HUES64 (cell line): Measurements from ENCODE around the gene EIF5B.

Experiments
- H3K27ac ChIP-seq: 2 replicates; pipeline ENCODE4 v1.7.0; 2013; ENCODE audit warnings: low read depth, low read length, inconsistent platforms
- H3K27me3 ChIP-seq: 2 replicates; pipeline ENCODE4 v1.6.1; 2013; ENCODE audit warnings: mild to moderate bottlenecking, low read length; ENCODE audit not compliant: insufficient read depth
- H3K36me3 ChIP-seq: 2 replicates; pipeline ENCODE4 v1.6.1; 2013; ENCODE audit warnings: mild to moderate bottlenecking, low read length; ENCODE audit not compliant: insufficient read depth
- H3K4me1 ChIP-seq: 2 replicates; pipeline ENCODE4 v1.6.1; 2013; ENCODE audit warnings: mild to moderate bottlenecking, low read length, moderate library complexity; ENCODE audit not compliant: insufficient read depth
- H3K4me3 ChIP-seq: 2 replicates; pipeline ENCODE4 v1.5.1; 2013; ENCODE audit warnings: mild to moderate bottlenecking, low read length, moderate library complexity
- H3K9ac ChIP-seq: 2 replicates; pipeline ENCODE4 v1.6.1; 2013; ENCODE audit warnings: mild to moderate bottlenecking, low read depth, low read length
- H3K9me3 ChIP-seq: 2 replicates; pipeline ENCODE4 v1.6.1; 2013; ENCODE audit warnings: low read depth, low read length; ENCODE audit not compliant: insufficient read depth
- WGBS: fragments of 150-250, 120-280 bp; methylation state at CpG from one replicate; pipeline ENCODE4 v1.1.7; 2013; ENCODE audit warnings: missing lambda C conversion rate; 5-methylcytosine and 5-hydroxymethylcytosine counted together

Gene EIF5B

GRCh38 chr2:99414566-99414965 lies 77.4 kb downstream of the EIF5B start:
- H3K36me3 ChIP-seq, result peaks cover 92% of the 10 kb centered on the region
- H3K4me1 ChIP-seq, result no peaks in the 10 kb centered on the region
- WGBS, result 92% methylated on average over 1 of the region's 1 CpG
- H3K27me3 ChIP-seq, result no peaks in the 10 kb centered on the region
- no peak overlapping the region for H3K9ac ChIP-seq
- no peaks in the 10 kb centered on the region for H3K9me3 ChIP-seq
- H3K4me3 ChIP-seq, result no peak overlapping the region
- no peak overlapping the region for H3K27ac ChIP-seq

GRCh38 chr2:99417396-99417795 lies 80.2 kb downstream of the EIF5B start:
- H3K36me3 ChIP-seq, result peaks cover 98% of the 10 kb centered on the region
- WGBS, result 94% methylated on average over 3 of the region's 3 CpGs

GRCh38 chr2:99420031-99420430 lies 82.8 kb downstream of the EIF5B start:
- Histone ChIP-seq H3K9me3 (no peaks in the 10 kb centered on the region), H3K9ac (no peak overlapping the region), H3K4me3 (no peak overlapping the region), H3K36me3 (peaks cover 98% of the 10 kb centered on the region), H3K4me1 (no peaks in the 10 kb centered on the region), H3K27me3 (no peaks in the 10 kb centered on the region), H3K27ac (no peak overlapping the region)
- WGBS, result 100% methylated on average over 1 of the region's 1 CpG

More at GRCh38 chr2:99417396-99417795, 80.2 kb downstream of the EIF5B start:
- no peaks in the 10 kb centered on the region for H3K4me1 ChIP-seq
- no peak overlapping the region for H3K9ac ChIP-seq
- no peaks in the 10 kb centered on the region for H3K9me3 ChIP-seq
- H3K4me3 ChIP-seq, result no peak overlapping the region
- H3K27me3 ChIP-seq, result no peaks in the 10 kb centered on the region
- H3K27ac ChIP-seq, result no peak overlapping the region

- no peaks in the 10 kb centered on the region for H3K9me3 ChIP-seq
- 94% methylated on average over 4 of the region's 5 CpGs for WGBS
Observed at GRCh38 chr2:99420751-99421299, 83.6 kb downstream of the EIF5B start.

GRCh38 chr2:99421469-99421868 lies 84.3 kb downstream of the EIF5B start:
- H3K4me1 ChIP-seq, result no peaks in the 10 kb centered on the region
- H3K9me3 ChIP-seq, result no peaks in the 10 kb centered on the region
- peaks cover 94% of the 10 kb centered on the region for H3K36me3 ChIP-seq
- WGBS, result 96% methylated on average over 5 of the region's 5 CpGs
- no peak overlapping the region for H3K27ac ChIP-seq
- no peaks in the 10 kb centered on the region for H3K27me3 ChIP-seq
- no peak overlapping the region for H3K9ac ChIP-seq
- H3K4me3 ChIP-seq, result no peak overlapping the region

More at GRCh38 chr2:99420751-99421299, 83.6 kb downstream of the EIF5B start:
- no peak overlapping the region for H3K9ac ChIP-seq
- H3K4me1 ChIP-seq, result no peaks in the 10 kb centered on the region
- no peak overlapping the region for H3K4me3 ChIP-seq
- peaks cover 96% of the 10 kb centered on the region for H3K36me3 ChIP-seq
- no peaks in the 10 kb centered on the region for H3K27me3 ChIP-seq
- H3K27ac ChIP-seq, result no peak overlapping the region

- Histone ChIP-seq H3K4me3 (no peak overlapping the region), H3K27me3 (no peaks in the 10 kb centered on the region), H3K4me1 (no peaks in the 10 kb centered on the region), H3K36me3 (peaks cover 94% of the 10 kb centered on the region), H3K27ac (no peak overlapping the region), H3K9ac (no peak overlapping the region), H3K9me3 (no peaks in the 10 kb centered on the region)
- WGBS, result 99% methylated on average over 3 of the region's 3 CpGs
Observed at GRCh38 chr2:99422599-99422998, 85.4 kb downstream of the EIF5B start.

- peaks cover 94% of the 10 kb centered on the region for H3K36me3 ChIP-seq
- H3K27ac ChIP-seq, result no peak overlapping the region
- no peaks in the 10 kb centered on the region for H3K9me3 ChIP-seq
- no peaks in the 10 kb centered on the region for H3K4me1 ChIP-seq
- H3K27me3 ChIP-seq, result no peaks in the 10 kb centered on the region
- H3K9ac ChIP-seq, result no peak overlapping the region
- H3K4me3 ChIP-seq, result no peak overlapping the region
Observed at GRCh38 chr2:99424371-99424770, 87.2 kb downstream of the EIF5B start.

GRCh38 chr2:99425022-99425421 lies 87.8 kb downstream of the EIF5B start:
- no peak overlapping the region for H3K4me3 ChIP-seq
- no peak overlapping the region for H3K9ac ChIP-seq
- no peaks in the 10 kb centered on the region for H3K4me1 ChIP-seq
- H3K36me3 ChIP-seq, result peaks cover 94% of the 10 kb centered on the region
- no peaks in the 10 kb centered on the region for H3K27me3 ChIP-seq
- 98% methylated on average over 2 of the region's 2 CpGs for WGBS
- H3K27ac ChIP-seq, result no peak overlapping the region
- H3K9me3 ChIP-seq, result no peaks in the 10 kb centered on the region

- Histone ChIP-seq H3K4me1 (peaks cover 2% of the 10 kb centered on the region; the same call in 1 of the 2 replicates), H3K36me3 (peaks cover 85% of the 10 kb centered on the region), H3K4me3 (no peak overlapping the region), H3K27ac (no peak overlapping the region), H3K9me3 (no peaks in the 10 kb centered on the region), H3K27me3 (no peaks in the 10 kb centered on the region), H3K9ac (no peak overlapping the region)
- WGBS, result 97% methylated on average over 4 of the region's 4 CpGs
Observed at GRCh38 chr2:99430614-99431291, 93.6 kb downstream of the EIF5B start.

GRCh38 chr2:99431587-99432275 lies 94.5 kb downstream of the EIF5B start:
- H3K27ac ChIP-seq, result no peak overlapping the region
- no peaks in the 10 kb centered on the region for H3K27me3 ChIP-seq
- peaks cover 85% of the 10 kb centered on the region for H3K36me3 ChIP-seq
- H3K9ac ChIP-seq, result no peak overlapping the region
- no peaks in the 10 kb centered on the region for H3K9me3 ChIP-seq
- no peak overlapping the region for H3K4me3 ChIP-seq
- 96% methylated on average over 12 of the region's 12 CpGs for WGBS
- peaks cover 2% of the 10 kb centered on the region; the same call in 1 of the 2 replicates for H3K4me1 ChIP-seq

- H3K9me3 ChIP-seq, result no peaks in the 10 kb centered on the region
- no peak overlapping the region for H3K9ac ChIP-seq
- no peaks in the 10 kb centered on the region for H3K27me3 ChIP-seq
- H3K36me3 ChIP-seq, result peaks cover 82% of the 10 kb centered on the region
- 86% methylated on average over 2 of the region's 2 CpGs for WGBS
- peaks cover 2% of the 10 kb centered on the region; the same call in 1 of the 2 replicates for H3K4me1 ChIP-seq
- H3K4me3 ChIP-seq, result no peak overlapping the region
- H3K27ac ChIP-seq, result no peak overlapping the region
Observed at GRCh38 chr2:99433340-99433739, 96.2 kb downstream of the EIF5B start.
